Measurements from ENCODE around the gene RBM33. TPM values are rescaled to one million over a fixed set of nuclear protein-coding genes. Genes with fewer than 3 reads are reported as not detected.

Gene RBM33
- total and polyA plus RNA-seq, 2 of the 8 experiments (the other 6 are each of a cell fraction or from before 2014, with no cell fraction given): 16.5 to 64.6 TPM

- no peak overlapping the region for H4K8ac ChIP-seq (ENCODE audit: extremely low read depth, insufficient read depth, low read length)
- H3K79me1 ChIP-seq (ENCODE audit: low read depth, low read length): no peaks in the 10 kb centered on the region; the same call in 1 of the 2 replicates
- H4K20me1 ChIP-seq (replicated peaks in 1 of 2; ENCODE audit: control insufficient read depth in 1 of 2, insufficient read depth in 2 of 2, low read length in 2 of 2): peaks cover 6 to 10% of the 10 kb centered on the region in 2 experiments
- peaks cover 0 to 29% (median 9%) of the 10 kb centered on the region in 4 experiments; a peak in 5 of 8 replicates for H3K36me3 ChIP-seq (ENCODE audit: control insufficient read depth in 2 of 4, insufficient read depth in 4 of 4, low read length in 3 of 4)
- H3K4me2 ChIP-seq (ENCODE audit: insufficient read depth in 1 of 2, low read depth in 2 of 2, low read length in 2 of 2): no peak overlapping the region
- H3K4me3 ChIP-seq (ENCODE audit: extremely low read depth in 1 of 4, insufficient read depth in 2 of 4, low read depth in 3 of 4, low read length in 4 of 4): no peak overlapping the region
- ChIA-PET POLR2A (ENCODE audit: partially characterized antibody) (interaction anchor here (0.6 to 2.0 kb wide), 2 partner anchors 37 to 77 kb away, joined by 3 to 6 read pairs; partner anchors contain the start of gene RBM33), CTCF (ENCODE audit: partially characterized antibody) (interaction anchor here (0.6 to 1.4 kb wide), 4 partner anchors 21 to 1166 kb away, joined by 3 read pairs; no protein-coding TSS in a partner anchor)
- FAIRE-seq: no peak
- no peak overlapping the region for H4K91ac ChIP-seq (replicated peaks; ENCODE audit: insufficient read length, low read length)
- H3K23ac ChIP-seq (ENCODE audit: insufficient read length): no peak overlapping the region
- H4K5ac ChIP-seq (ENCODE audit: insufficient read length, low read depth, low read length): no peak overlapping the region
- 86% methylated on average over 5 of the region's 5 CpGs; no CpG with 5 or more reads in 1 of the 2 experiments for WGBS, 2 experiments (ENCODE audit: extremely low coverage in 1 of 2, insufficient coverage in 1 of 2, insufficient read length in 1 of 2, insufficient replicate concordance in 2 of 2, low coverage in 1 of 2, low lambda C conversion rate in 2 of 2, missing lambda C conversion rate in 1 of 2)
- TF ChIP-seq SP4 (IDR thresholded peaks at IDR 0.05; ENCODE audit: low read length): no peak
- no peak for TF ChIP-seq E2F6 (IDR thresholded peaks at IDR 0.05)
- no peak for TF ChIP-seq CREB1 (IDR thresholded peaks at IDR 0.05)
- TF ChIP-seq KDM1A (IDR thresholded peaks at IDR 0.05; ENCODE audit: borderline replicate concordance, low read length): no peak
- no peak for TF ChIP-seq BCL11A (IDR thresholded peaks at IDR 0.05; ENCODE audit: low read depth in 2 of 2, low read length in 2 of 2)
- TF ChIP-seq FOSL1 (IDR thresholded peaks at IDR 0.05; ENCODE audit: insufficient read depth, low read depth, low read length): no peak
- TF ChIP-seq, protein P1, sequence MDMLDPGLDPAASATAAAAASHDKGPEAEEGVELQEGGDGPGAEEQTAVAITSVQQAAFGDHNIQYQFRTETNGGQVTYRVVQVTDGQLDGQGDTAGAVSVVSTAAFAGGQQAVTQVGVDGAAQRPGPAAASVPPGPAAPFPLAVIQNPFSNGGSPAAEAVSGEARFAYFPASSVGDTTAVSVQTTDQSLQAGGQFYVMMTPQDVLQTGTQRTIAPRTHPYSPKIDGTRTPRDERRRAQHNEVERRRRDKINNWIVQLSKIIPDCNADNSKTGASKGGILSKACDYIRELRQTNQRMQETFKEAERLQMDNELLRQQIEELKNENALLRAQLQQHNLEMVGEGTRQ (IDR thresholded peaks at IDR 0.05; ENCODE audit: low read length): no peak
- TF ChIP-seq SIRT6 (IDR thresholded peaks at IDR 0.05; ENCODE audit: low read length): no peak
- TF ChIP-seq EGR1 (IDR thresholded peaks at IDR 0.05; ENCODE audit: borderline replicate concordance, low read depth, low read length): no peak
- TF ChIP-seq YY1 (IDR thresholded peaks at IDR 0.05; ENCODE audit: low read depth, low read length): no peak
- no peak for TF ChIP-seq JUND (IDR thresholded peaks at IDR 0.05; ENCODE audit: low read length)
- H3K79me2 ChIP-seq (ENCODE audit: control insufficient read depth in 1 of 2, insufficient read depth in 2 of 2, low read length in 2 of 2): peaks cover 0 to 63% of the 10 kb centered on the region in 2 experiments; a peak in 3 of 4 replicates
- H3K27ac ChIP-seq (ENCODE audit: low read depth, low read length): no peak overlapping the region
- H2BK12ac ChIP-seq (ENCODE audit: low read depth, low read length): no peak overlapping the region
- no peak overlapping the region for H2BK5ac ChIP-seq (ENCODE audit: low read depth, low read length)
- peaks cover 0 to 2% of the 10 kb centered on the region in 2 experiments; a peak in 1 of 4 replicates for H3K9me3 ChIP-seq (ENCODE audit: insufficient read depth in 2 of 2, low read depth in 1 of 2, low read length in 1 of 2)
- no peak overlapping the region for H3K56ac ChIP-seq (replicated peaks; ENCODE audit: insufficient read length, low read depth, low read length)
- H2AK5ac ChIP-seq (ENCODE audit: low read depth, low read length): no peak overlapping the region
- H3K23me2 ChIP-seq (ENCODE audit: low read depth, low read length): no peaks in the 10 kb centered on the region
- H3K27me3 ChIP-seq (replicated peaks in 1 of 4; ENCODE audit: control insufficient read depth in 3 of 4, extremely low read depth in 1 of 4, insufficient read depth in 3 of 4, low read length in 3 of 4): peaks cover 0 to 1% (median 0%) of the 10 kb centered on the region in 4 experiments; a peak in 1 of 7 replicates
- no peak overlapping the region for H2AFZ ChIP-seq (ENCODE audit: low read length)
- H3K9ac ChIP-seq (replicated peaks in 1 of 4; ENCODE audit: extremely low read depth in 1 of 4, low read depth in 3 of 4, low read length in 3 of 4): no peak overlapping the region
- H2BK20ac ChIP-seq (ENCODE audit: low read length): no peak overlapping the region
- H3K18ac ChIP-seq (ENCODE audit: extremely low read depth, low read length): no peak overlapping the region
- H3K14ac ChIP-seq (ENCODE audit: insufficient read length): no peak overlapping the region
- peaks cover 0 to 4% (median 0%) of the 10 kb centered on the region in 4 experiments; a peak in 1 of 7 replicates for H3K4me1 ChIP-seq (replicated peaks in 1 of 4; ENCODE audit: control insufficient read depth in 3 of 4, insufficient read depth in 4 of 4, low read length in 3 of 4)
- no peak overlapping the region for H2BK120ac ChIP-seq (replicated peaks; ENCODE audit: low read depth, low read length)
- H3K4ac ChIP-seq (replicated peaks; ENCODE audit: insufficient read length, low read depth, low read length): no peak overlapping the region
- H2BK15ac ChIP-seq (ENCODE audit: low read length): no peak overlapping the region
- no peak for DNase-seq (ENCODE audit: low read depth in 1 of 2, low spot score in 2 of 2)
Observed at GRCh38 chr7:155681663-155682062, 37.2 kb downstream of the RBM33 start.
